H1 (cell line): ENCODE measurements around the gene ASAP2. TPM values are rescaled to one million over a fixed set of nuclear protein-coding genes. Genes with fewer than 3 reads are reported as not detected.

Experiments
- CTCF ChIA-PET: fragments of 300-600 bp; sonication (Branson Sonifier 250); formaldehyde crosslinking; loops from one replicate; lab custom pipeline; 2021; ENCODE audit not compliant: partially characterized antibody; lab: Charles Lee
- POLR2A ChIA-PET: fragments of 300-600 bp; sonication (Branson Sonifier 250); formaldehyde crosslinking; loops from one replicate; lab custom pipeline; 2021; ENCODE audit warnings: inconsistent platforms; ENCODE audit not compliant: partially characterized antibody; lab: Charles Lee
- DNase-seq, 2 experiments: peaks; one replicate each; pipeline versions ENCODE4 v3.0.0 to v3.0.0-alpha.2; 2010 to 2022; ENCODE audit warnings: low spot score in 2 of 2, low read depth in 1 of 2, mixed read lengths in 1 of 2
- FAIRE-seq: peaks from 2 replicates; lab custom pipeline; 2011; peaks lifted over from hg19 to GRCh38; lab: Jason Lieb, UNC
- H2AFZ ChIP-seq: 2 replicates; pipeline ENCODE4 v1.8.1; 2012; ENCODE audit warnings: low read length, inconsistent platforms
- H2AK5ac ChIP-seq: 2 replicates; pipeline ENCODE4 v1.6.1; 2013; ENCODE audit warnings: low read depth, low read length
- H2BK120ac ChIP-seq: replicated peaks from 2 replicates; pipeline ENCODE3; 2013; ENCODE audit warnings: low read depth, low read length, inconsistent platforms
- H2BK12ac ChIP-seq: 2 replicates; pipeline ENCODE4 v1.6.1; 2013; ENCODE audit warnings: low read depth, low read length
- H2BK15ac ChIP-seq: 2 replicates; pipeline ENCODE4 v1.6.1; 2013; ENCODE audit warnings: low read length
- H2BK20ac ChIP-seq: 2 replicates; pipeline ENCODE4 v1.6.1; 2013; ENCODE audit warnings: low read length
- H2BK5ac ChIP-seq: 2 replicates; pipeline ENCODE4 v1.6.1; 2013; ENCODE audit warnings: low read depth, low read length
- H3K14ac ChIP-seq: 2 replicates; pipeline ENCODE4 v1.6.1; 2013; ENCODE audit warnings: inconsistent platforms; ENCODE audit not compliant: insufficient read length
- H3K18ac ChIP-seq: 2 replicates; pipeline ENCODE4 v1.6.1; 2013; ENCODE audit warnings: low read length; ENCODE audit errors: extremely low read depth
- H3K23ac ChIP-seq: 2 replicates; pipeline ENCODE4 v1.6.1; 2013; ENCODE audit warnings: inconsistent platforms; ENCODE audit not compliant: insufficient read length
- H3K23me2 ChIP-seq: 2 replicates; pipeline ENCODE4 v1.6.1; 2013; ENCODE audit warnings: low read depth, low read length
- H3K27ac ChIP-seq: 2 replicates; pipeline ENCODE4 v1.6.1; 2011; ENCODE audit warnings: low read depth, low read length, inconsistent platforms
- H3K27me3 ChIP-seq, 4 experiments: replicated peaks in 1 of 4; 1 replicate in 1 of 4; 2 replicates in 3 of 4; pipeline versions ENCODE4 v1.6.1 to v1.8.1; 2011 to 2013; ENCODE audit warnings: low read length in 3 of 4, mild to moderate bottlenecking in 3 of 4, inconsistent platforms in 2 of 4, mixed read lengths in 2 of 4, moderate library complexity in 1 of 4; ENCODE audit not compliant: control insufficient read depth in 3 of 4, insufficient read depth in 3 of 4; ENCODE audit errors: extremely low read depth in 1 of 4
- H3K36me3 ChIP-seq, 4 experiments: 2 replicates each; pipeline versions ENCODE4 v1.6.1 to v1.8.1; 2011 to 2013; ENCODE audit warnings: mild to moderate bottlenecking in 4 of 4, low read length in 3 of 4, moderate library complexity in 2 of 4, control low read depth in 1 of 4, inconsistent platforms in 1 of 4; ENCODE audit not compliant: insufficient read depth in 4 of 4, control insufficient read depth in 2 of 4
- H3K4ac ChIP-seq: replicated peaks from 2 replicates; pipeline ENCODE3; 2013; ENCODE audit warnings: low read length, low read depth, mixed read lengths, inconsistent platforms; ENCODE audit not compliant: insufficient read length
- H3K4me1 ChIP-seq, 4 experiments: replicated peaks in 1 of 4; 1 replicate in 1 of 4; 2 replicates in 3 of 4; pipeline versions ENCODE4 v1.6.1 to v1.8.1; 2011 to 2013; ENCODE audit warnings: low read length in 3 of 4, inconsistent platforms in 2 of 4, mixed read lengths in 1 of 4; ENCODE audit not compliant: insufficient read depth in 4 of 4, control insufficient read depth in 3 of 4
- H3K4me2 ChIP-seq, 2 experiments: 2 replicates each; pipeline versions ENCODE4 v1.6.1 to v1.8.1; 2011 to 2013; ENCODE audit warnings: low read depth in 2 of 2, low read length in 2 of 2, control low read depth in 1 of 2, inconsistent platforms in 1 of 2, mild to moderate bottlenecking in 1 of 2; ENCODE audit not compliant: insufficient read depth in 1 of 2
- H3K4me3 ChIP-seq, 4 experiments: fragments of 200-600, 300-600 bp in 1 of 4; sonication (generic), shearing (Covaris generic), sonication (Bioruptor Twin) in 1 of 4; 2 replicates each; pipeline versions ENCODE4 v1.5.1 to v1.8.1; 2011 to 2016; ENCODE audit warnings: low read length in 4 of 4, low read depth in 3 of 4, control low read depth in 2 of 4, inconsistent platforms in 2 of 4, mild to moderate bottlenecking in 2 of 4, mixed read lengths in 1 of 4, moderate library complexity in 1 of 4; ENCODE audit not compliant: insufficient read depth in 2 of 4; ENCODE audit errors: extremely low read depth in 1 of 4
- H3K56ac ChIP-seq: replicated peaks from 2 replicates; pipeline ENCODE3; 2013; ENCODE audit warnings: low read depth, mild to moderate bottlenecking, mixed read lengths, low read length, inconsistent platforms; ENCODE audit not compliant: insufficient read length
- H3K79me1 ChIP-seq: 2 replicates; pipeline ENCODE4 v1.6.1; 2013; ENCODE audit warnings: low read depth, low read length, control low read depth
- H3K79me2 ChIP-seq, 2 experiments: 2 replicates each; pipeline versions ENCODE4 v1.6.1 to v1.8.1; 2012 to 2013; ENCODE audit warnings: low read length in 2 of 2, mild to moderate bottlenecking in 2 of 2, inconsistent platforms in 1 of 2; ENCODE audit not compliant: insufficient read depth in 2 of 2, control insufficient read depth in 1 of 2
- H3K9ac ChIP-seq, 4 experiments: replicated peaks in 1 of 4; 1 replicate in 1 of 4; 2 replicates in 3 of 4; pipeline versions ENCODE4 v1.6.1 to v1.8.1; 2011 to 2013; ENCODE audit warnings: low read depth in 3 of 4, low read length in 3 of 4, control low read depth in 2 of 4, mild to moderate bottlenecking in 2 of 4, moderate library complexity in 2 of 4, inconsistent platforms in 1 of 4; ENCODE audit errors: extremely low read depth in 1 of 4
- H3K9me3 ChIP-seq, 2 experiments: 2 replicates each; pipeline versions ENCODE4 v1.6.1 to v1.8.1; 2012 to 2013; ENCODE audit warnings: mild to moderate bottlenecking in 2 of 2, moderate library complexity in 2 of 2, control low read depth in 1 of 2, inconsistent platforms in 1 of 2, low read depth in 1 of 2, low read length in 1 of 2, mixed read lengths in 1 of 2; ENCODE audit not compliant: insufficient read depth in 2 of 2
- H4K20me1 ChIP-seq, 2 experiments: replicated peaks in 1 of 2; 2 replicates each; pipeline versions ENCODE3 to v1.8.1; 2011 to 2013; ENCODE audit warnings: inconsistent platforms in 2 of 2, low read length in 2 of 2, mild to moderate bottlenecking in 1 of 2; ENCODE audit not compliant: insufficient read depth in 2 of 2, control insufficient read depth in 1 of 2
- H4K5ac ChIP-seq: 2 replicates; pipeline ENCODE4 v1.6.1; 2013; ENCODE audit warnings: low read length, low read depth, mixed read lengths, inconsistent platforms; ENCODE audit not compliant: insufficient read length
- H4K8ac ChIP-seq: 2 replicates; pipeline ENCODE4 v1.8.0; 2013; ENCODE audit warnings: mild to moderate bottlenecking, moderate library complexity, low read length, inconsistent platforms; ENCODE audit not compliant: insufficient read depth; ENCODE audit errors: extremely low read depth
- H4K91ac ChIP-seq: replicated peaks from 2 replicates; pipeline ENCODE3; 2013; ENCODE audit warnings: low read length, mixed read lengths, inconsistent platforms; ENCODE audit not compliant: insufficient read length
- BACH1 ChIP-seq: IDR thresholded peaks from 2 replicates; pipeline ENCODE4 v1.6.1; 2012; ENCODE audit warnings: low read length, improper control_type of control experiment
- BRCA1 ChIP-seq: IDR thresholded peaks from 2 replicates; pipeline ENCODE4 v1.6.1; 2012; ENCODE audit warnings: low read depth, low read length, improper control_type of control experiment
- CBX8 ChIP-seq: fragments of 300-800, 300-1000 bp; sonication (generic); IDR thresholded peaks from 2 replicates; pipeline ENCODE4 v1.7.1; 2016; ENCODE audit warnings: low read depth, low read length, borderline replicate concordance
- CEBPB ChIP-seq: IDR thresholded peaks from 2 replicates; pipeline ENCODE4 v1.6.1; 2012; ENCODE audit warnings: low read depth, low read length
- CREB1 ChIP-seq: IDR thresholded peaks from 2 replicates; pipeline ENCODE4 v1.6.1; 2012; ENCODE audit warnings: inconsistent platforms
- CTCF ChIP-seq, 3 experiments: IDR thresholded peaks; 1 replicate in 2 of 3; 2 replicates in 1 of 3; pipeline versions ENCODE4 v1.5.1 to v1.6.1; 2011; ENCODE audit warnings: low read length in 3 of 3, mild to moderate bottlenecking in 3 of 3, inconsistent platforms in 2 of 3, low read depth in 1 of 3, moderate library complexity in 1 of 3; ENCODE audit not compliant: insufficient read depth in 1 of 3; ENCODE audit errors: control extremely low read depth in 1 of 3
- EGR1 ChIP-seq: IDR thresholded peaks from 2 replicates; pipeline ENCODE4 v1.6.1; 2011; ENCODE audit warnings: low read depth, low read length, borderline replicate concordance
- POU5F1 ChIP-seq: IDR thresholded peaks from 2 replicates; pipeline ENCODE4 v1.6.1; 2011; ENCODE audit warnings: low read depth, mild to moderate bottlenecking, low read length, moderate library complexity
- RNF2 ChIP-seq: fragments of 200-900, 300-1000 bp; sonication (generic); IDR thresholded peaks from 2 replicates; pipeline ENCODE4 v1.7.1; 2016; ENCODE audit warnings: borderline replicate concordance, low read depth, mild to moderate bottlenecking, antibody characterized with exemption, low read length; ENCODE audit not compliant: poor library complexity, severe bottlenecking; ENCODE audit errors: missing control alignments
- RXRA ChIP-seq: IDR thresholded peaks from 2 replicates; pipeline ENCODE4 v1.6.1; 2011; ENCODE audit warnings: low read depth, mild to moderate bottlenecking, low read length, moderate library complexity; ENCODE audit not compliant: insufficient read depth
- SIRT6 ChIP-seq: IDR thresholded peaks from one replicate; pipeline ENCODE4 v1.7.1; 2012; ENCODE audit warnings: low read length, inconsistent platforms
- SIX5 ChIP-seq: IDR thresholded peaks from 2 replicates; pipeline ENCODE4 v1.6.1; 2011; ENCODE audit warnings: mild to moderate bottlenecking, low read depth, low read length
- SP2 ChIP-seq: IDR thresholded peaks from 2 replicates; pipeline ENCODE4 v1.6.1; 2012; ENCODE audit warnings: mild to moderate bottlenecking, low read length, inconsistent platforms
- WGBS, 2 experiments: shearing (Covaris generic) in 1 of 2; methylation state at CpG; one replicate each; pipeline versions ENCODE4 v1.1.6 to v1.1.7; 2013 to 2015; ENCODE audit warnings: low lambda C conversion rate in 2 of 2, mixed read lengths in 2 of 2, inconsistent platforms in 1 of 2, low coverage in 1 of 2, missing lambda C conversion rate in 1 of 2; ENCODE audit not compliant: insufficient replicate concordance in 2 of 2, insufficient coverage in 1 of 2, insufficient read length in 1 of 2; ENCODE audit errors: extremely low coverage in 1 of 2, missing lambda C conversion rate in 1 of 2; 5-methylcytosine and 5-hydroxymethylcytosine counted together
- polyA plus RNA-seq, 7 experiments: library from polyadenylated mRNA; depleted of rRNA in 3 of 7; stranded (reverse) in 5 of 7; unstranded in 2 of 7; fragments of >200 nt in 5 of 7; fragments of 200-250 nt in 2 of 7; gene quantifications; 1 replicate in 5 of 7; 2 replicates in 1 of 7; 4 replicates in 1 of 7; pipeline versions ENCODE4 v1.2.1 to v1.2.3, GENCODE V29; 2011 to 2013; ENCODE audit warnings: missing spikeins in 2 of 7, mixed read lengths in 2 of 7
- total RNA-seq: library from RNA; stranded (reverse); fragmentation: NEBNext Ultra II Directional; extraction: Animal tissue kit (Norgen Biotek cat#: 25700); gene quantifications from 2 replicates; pipeline ENCODE4 v1.2.1, GENCODE V29; 2021

The ASAP2 gene
- total and polyA plus RNA-seq, 2 of the 8 experiments (the other 6 are each of a cell fraction or from before 2014, with no cell fraction given) = 10.2 to 18.7 TPM

- Histone ChIP-seq H2AK5ac (no peak overlapping the region), H3K79me1 (no peaks in the 10 kb centered on the region; the same call in 1 of the 2 replicates), H3K4me3 (no peak overlapping the region), H3K56ac (no peak overlapping the region), H2BK5ac (no peak overlapping the region), H2BK20ac (no peak overlapping the region), H3K79me2 (no peaks in the 10 kb centered on the region), H3K27me3 (no peaks in the 10 kb centered on the region; a peak in 1 of 7 replicates), H4K20me1 (peaks cover 0 to 3% of the 10 kb centered on the region in 2 experiments), H3K23ac (no peak overlapping the region), H3K9me3 (no peaks in the 10 kb centered on the region), H3K9ac (no peak overlapping the region), H3K4ac (no peak overlapping the region), H3K4me1 (no peaks in the 10 kb centered on the region), H2AFZ (no peak overlapping the region), H3K27ac (no peak overlapping the region), H3K23me2 (no peaks in the 10 kb centered on the region), H4K8ac (no peak overlapping the region), H2BK120ac (no peak overlapping the region), H4K91ac (no peak overlapping the region), H3K4me2 (no peak overlapping the region), H4K5ac (no peak overlapping the region), H2BK12ac (no peak overlapping the region), H3K36me3 (peaks cover 8 to 72% (median 45%) of the 10 kb centered on the region in 4 experiments), H3K14ac (no peak overlapping the region), H2BK15ac (no peak overlapping the region), H3K18ac (no peak overlapping the region)
- POLR2A ChIA-PET = interaction anchor here (1.5 kb wide), 1 partner anchor 8 kb away, joined by 3 read pairs; no protein-coding TSS in a partner anchor
- FAIRE-seq (no peak), DNase-seq (no peak)
- CTCF ChIA-PET = interaction anchor here (0.9 kb wide), 1 partner anchor 14 kb away, joined by 4 read pairs; no protein-coding TSS in a partner anchor
- WGBS, 2 experiments = 89% methylated on average over 5 of the region's 5 CpGs; no CpG with 5 or more reads in 1 of the 2 experiments
- TF ChIP-seq POU5F1 = no peak
- TF ChIP-seq CREB1 = no peak
- no peak for TF ChIP-seq CEBPB
- no peak for TF ChIP-seq CBX8
- no peak for TF ChIP-seq EGR1
- no peak for TF ChIP-seq BRCA1
- TF ChIP-seq CTCF (IDR thresholded peaks at IDR 0.05; ENCODE audit: control extremely low read depth in 1 of 3, insufficient read depth in 1 of 3, low read depth in 1 of 3, low read length in 3 of 3) = no peak
- no peak for TF ChIP-seq SIRT6
- no peak for TF ChIP-seq RXRA
- TF ChIP-seq SIX5 = no peak
- TF ChIP-seq BACH1 = no peak
- TF ChIP-seq SP2 = no peak
- TF ChIP-seq RNF2 = no peak
Measured at GRCh38 chr2:9443526-9443925, 236.9 kb downstream of the ASAP2 start.
